ENCODE data around the gene C1QTNF6.
"Not testable (repeated sequence)": the region's sequence is repeated elsewhere in the genome, so short reads cannot be mapped to it uniquely, and the experiment has no call there.

The C1QTNF6 gene

GRCh38 chr22:37176464-37177061, 11.5 kb downstream of the C1QTNF6 start:
- no peak for DNase-seq (ENCODE audit: low spot score)

DNA sequence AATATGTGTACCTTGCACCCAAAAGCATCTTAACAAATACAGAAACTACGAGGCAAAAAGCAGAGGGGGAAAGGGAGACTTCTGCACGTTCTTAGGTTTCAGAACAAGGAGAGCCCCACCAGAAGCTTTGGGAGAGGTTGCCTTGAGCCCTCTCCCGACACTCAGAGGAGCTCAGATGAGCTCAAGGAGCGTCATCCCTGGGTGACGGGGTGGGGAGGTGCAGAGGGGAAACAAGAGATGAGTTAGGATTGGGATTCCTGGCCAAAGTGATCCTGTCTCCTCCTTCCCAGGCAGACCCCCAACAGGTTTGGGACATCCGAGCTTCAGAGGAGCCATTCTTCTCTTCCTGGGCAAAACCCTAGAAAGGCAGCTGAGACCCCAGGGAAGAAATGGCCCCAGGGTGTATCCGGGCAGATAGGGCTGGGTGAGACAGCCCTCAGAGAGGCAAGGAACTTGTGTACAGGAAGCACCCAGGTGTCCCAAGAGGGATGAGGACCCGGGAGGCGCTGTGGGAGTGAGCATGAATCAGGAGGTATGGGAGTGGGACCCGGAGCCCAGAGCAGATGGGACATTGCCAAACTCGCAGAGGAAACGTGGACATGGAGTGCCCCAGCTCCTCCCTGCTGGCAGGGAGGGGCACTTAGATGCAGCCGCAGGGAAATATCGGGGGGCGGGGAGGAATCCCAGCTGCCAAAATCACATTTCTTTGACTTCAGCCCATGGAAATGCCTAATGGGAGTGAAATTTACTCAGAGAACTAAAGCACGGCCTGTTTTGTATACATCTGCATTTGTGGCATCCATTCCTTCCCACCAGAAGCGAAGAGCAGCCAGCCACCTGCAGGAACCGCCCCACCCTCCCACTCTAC, 12.4 kb downstream of the C1QTNF6 start:
- no peak for DNase-seq (ENCODE audit: low spot score)

DNA sequence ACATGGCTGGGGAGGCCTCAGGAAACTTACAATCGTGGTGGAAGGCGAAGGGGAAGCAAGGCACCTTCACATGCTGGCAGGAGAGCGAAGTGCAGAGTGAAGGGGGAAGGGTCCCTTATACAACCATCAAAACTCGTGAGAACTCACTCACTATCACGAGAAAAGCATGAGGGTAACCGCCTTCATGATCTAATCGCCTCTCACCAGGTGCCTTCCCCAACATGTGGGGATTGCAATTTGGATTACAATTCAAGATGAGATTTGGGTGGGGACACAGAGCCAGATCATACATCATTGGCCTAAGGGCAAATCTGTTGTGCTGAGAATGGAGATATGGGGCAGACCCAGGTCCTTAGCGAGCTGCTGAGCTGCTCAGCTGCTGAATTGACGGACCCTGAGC, 13.1 kb downstream of the C1QTNF6 start:
- DNase-seq (ENCODE audit: low spot score) = no peak

DNA sequence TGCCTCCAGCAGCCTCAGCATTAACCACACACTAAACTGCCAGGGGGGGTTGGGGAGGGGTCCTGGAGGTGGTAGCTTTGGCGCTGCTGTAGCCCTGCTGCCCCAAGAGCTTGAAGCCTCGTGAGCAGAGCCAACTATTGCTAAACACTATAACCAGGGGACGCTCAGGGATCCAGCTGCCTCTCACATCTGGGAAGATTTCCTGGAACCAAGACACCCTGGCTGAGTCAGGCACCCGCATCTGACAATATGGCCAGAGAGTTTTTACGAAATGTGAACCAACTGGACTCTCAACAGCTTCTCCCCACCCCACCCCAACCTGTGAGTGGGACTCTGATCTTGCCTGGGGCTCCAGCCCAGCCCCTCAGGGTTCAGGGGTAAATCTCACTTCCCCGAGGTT, 14.3 kb downstream of the C1QTNF6 start:
- no peak for DNase-seq (ENCODE audit: low spot score)

GRCh38 chr22:37172266-37173245, 15.5 kb downstream of the C1QTNF6 start:
- DNase-seq (ENCODE audit: low spot score) = no peak

GRCh38 chr22:37171662-37172061, 16.4 kb downstream of the C1QTNF6 start:
- DNase-seq (ENCODE audit: low spot score) = no peak

DNA sequence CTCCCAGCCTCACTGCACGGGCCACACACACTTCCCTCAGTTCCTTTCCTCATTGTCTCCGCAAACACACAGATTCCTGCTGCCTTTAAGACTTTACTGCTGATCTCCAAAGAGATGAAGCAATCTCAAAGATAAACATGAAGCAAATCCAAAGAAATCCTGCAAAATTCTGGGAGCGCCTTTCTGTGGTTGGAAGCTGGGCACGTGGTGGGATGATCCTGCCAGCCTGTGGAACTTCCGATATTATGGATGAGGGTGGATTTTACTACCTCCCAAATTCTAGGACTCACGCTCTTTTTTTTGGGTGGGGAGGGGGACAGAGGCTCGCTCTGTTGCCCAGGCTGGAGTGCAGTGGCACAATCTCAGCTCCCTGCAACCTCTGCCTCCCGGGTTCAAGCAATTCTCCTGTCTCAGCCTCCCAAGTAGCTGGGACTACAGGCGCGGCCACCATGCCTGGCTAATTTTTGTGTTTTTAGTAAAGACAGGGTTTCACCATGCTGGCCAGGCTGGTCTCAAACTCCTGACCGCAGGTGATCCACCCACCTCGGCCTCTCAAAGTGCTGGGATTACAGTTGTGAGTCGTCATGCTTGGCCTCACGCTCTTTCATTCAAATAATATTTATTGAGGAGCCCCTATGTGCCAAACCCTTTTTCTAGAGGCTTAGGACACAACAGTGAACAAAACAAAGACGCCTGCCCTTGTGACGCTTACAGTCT, 17.2 kb downstream of the C1QTNF6 start:
- DNase-seq (ENCODE audit: low spot score) = not testable (repeated sequence)

- DNase-seq (ENCODE audit: low spot score) = no peak
Measured at GRCh38 chr22:37169947-37170688, 17.9 kb downstream of the C1QTNF6 start.

GRCh38 chr22:37169406-37169805, 18.6 kb downstream of the C1QTNF6 start:
- DNase-seq (ENCODE audit: low spot score) = no peak

DNA sequence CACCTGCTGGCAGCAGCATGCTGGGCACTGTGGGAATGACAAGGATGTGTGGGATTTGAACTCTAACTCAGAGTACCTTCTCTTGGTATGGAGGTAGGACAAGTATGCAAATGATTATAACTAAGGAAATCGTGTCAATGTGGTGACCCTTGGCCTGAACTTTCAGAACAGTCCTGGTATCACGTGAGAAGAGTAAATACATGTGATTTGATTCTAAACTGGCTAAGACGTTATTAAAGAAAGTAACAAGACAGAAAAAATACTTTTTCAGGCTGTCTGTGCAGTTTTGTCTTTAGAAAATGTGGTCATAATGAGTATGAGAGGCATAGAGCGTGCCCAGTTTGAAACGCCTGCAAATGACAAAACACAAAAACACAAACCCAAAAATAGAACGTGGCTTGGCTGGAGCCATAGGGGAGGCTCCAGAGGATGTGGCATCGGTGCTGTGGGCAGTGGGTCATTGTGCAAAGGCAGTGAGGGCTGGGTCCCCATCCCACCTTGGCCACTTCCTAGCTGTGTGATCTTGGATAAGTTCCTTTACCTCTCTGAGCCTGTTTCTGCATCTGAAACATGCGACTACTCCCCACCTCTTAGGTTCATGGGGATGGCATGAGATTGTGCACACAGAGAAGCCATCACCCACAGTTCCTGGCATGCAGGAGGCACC, 19.9 kb downstream of the C1QTNF6 start:
- no peak for DNase-seq (ENCODE audit: low spot score)

GRCh38 chr22:37167176-37167980, 20.7 kb downstream of the C1QTNF6 start:
- DNase-seq (ENCODE audit: low spot score) = no peak

DNA sequence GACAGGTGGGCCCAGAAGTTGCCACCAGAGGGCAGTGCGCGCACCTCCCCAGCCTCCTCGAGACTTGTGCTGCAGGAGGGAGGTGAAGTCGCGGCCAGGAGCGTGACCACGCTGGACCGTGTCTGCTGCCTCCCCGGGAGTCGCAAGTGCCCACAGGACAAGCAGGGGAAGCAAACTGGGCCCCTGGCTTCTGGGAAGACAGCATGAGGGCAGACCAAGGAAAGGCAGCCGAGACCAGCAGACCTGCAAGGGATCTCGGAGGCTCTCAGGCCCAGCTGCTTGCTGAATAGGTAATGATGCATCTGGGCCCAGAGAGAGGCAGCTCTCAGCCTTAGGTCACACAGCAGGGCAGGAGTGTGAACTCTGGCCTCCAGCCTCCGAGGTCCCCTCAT, 21.4 kb downstream of the C1QTNF6 start:
- peak; percentile 73 for DNase-seq (ENCODE audit: low spot score)

- no peak for DNase-seq (ENCODE audit: low spot score)
Measured at GRCh38 chr22:37165940-37166674, 21.9 kb downstream of the C1QTNF6 start.

DNA sequence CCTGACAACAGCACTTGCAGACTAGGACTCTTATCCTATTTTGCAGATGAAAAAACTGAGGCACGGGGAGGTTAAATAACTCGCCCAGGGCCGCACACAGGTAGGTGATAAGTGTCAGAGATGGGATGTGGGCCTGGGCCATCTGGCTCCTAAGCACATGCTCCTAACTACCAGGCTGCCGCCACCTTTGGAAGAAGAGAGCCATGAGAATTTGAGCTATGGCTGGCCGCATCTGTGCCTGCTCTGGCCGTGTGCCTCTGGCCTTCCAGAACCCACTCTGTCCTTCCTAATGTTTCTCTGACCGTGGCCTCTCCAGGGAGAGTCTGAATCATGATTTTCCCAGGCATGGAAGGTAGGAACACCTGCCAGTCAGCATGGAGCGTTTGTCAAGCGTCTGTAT, 23.0 kb downstream of the C1QTNF6 start:
- DNase-seq (ENCODE audit: low spot score) = no peak

DNA sequence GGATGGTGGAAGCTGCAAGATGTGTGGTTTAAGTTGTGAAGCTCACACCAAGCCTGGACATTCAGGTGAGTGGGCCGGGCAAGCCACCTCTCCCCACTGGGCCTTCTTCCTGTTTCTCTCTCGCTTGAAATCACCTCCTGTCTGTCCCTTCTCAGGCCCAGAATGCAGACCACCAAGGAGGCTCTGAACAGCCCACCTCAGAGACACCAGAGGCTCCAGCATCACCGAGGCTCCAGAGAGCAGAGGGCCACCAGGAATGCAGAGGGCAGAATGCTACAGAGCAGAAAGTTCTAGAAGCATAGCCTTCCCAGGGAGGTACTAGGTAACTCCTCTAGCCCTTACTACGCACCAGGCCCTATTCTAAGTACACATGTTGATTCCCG, 23.6 kb downstream of the C1QTNF6 start:
- DNase-seq (ENCODE audit: low spot score) = no peak

GRCh38 chr22:37163575-37164504, 24.2 kb downstream of the C1QTNF6 start:
- no peak for DNase-seq (ENCODE audit: low spot score)

GRCh38 chr22:37163096-37163489, 25.0 kb downstream of the C1QTNF6 start:
- DNase-seq (ENCODE audit: low spot score) = no peak
